Measurements from ENCODE around the gene SFXN2.
"Not testable (repeated sequence)": the region's sequence is repeated elsewhere in the genome, so short reads cannot be mapped to it uniquely, and the experiment has no call there.

Gene SFXN2

DNA sequence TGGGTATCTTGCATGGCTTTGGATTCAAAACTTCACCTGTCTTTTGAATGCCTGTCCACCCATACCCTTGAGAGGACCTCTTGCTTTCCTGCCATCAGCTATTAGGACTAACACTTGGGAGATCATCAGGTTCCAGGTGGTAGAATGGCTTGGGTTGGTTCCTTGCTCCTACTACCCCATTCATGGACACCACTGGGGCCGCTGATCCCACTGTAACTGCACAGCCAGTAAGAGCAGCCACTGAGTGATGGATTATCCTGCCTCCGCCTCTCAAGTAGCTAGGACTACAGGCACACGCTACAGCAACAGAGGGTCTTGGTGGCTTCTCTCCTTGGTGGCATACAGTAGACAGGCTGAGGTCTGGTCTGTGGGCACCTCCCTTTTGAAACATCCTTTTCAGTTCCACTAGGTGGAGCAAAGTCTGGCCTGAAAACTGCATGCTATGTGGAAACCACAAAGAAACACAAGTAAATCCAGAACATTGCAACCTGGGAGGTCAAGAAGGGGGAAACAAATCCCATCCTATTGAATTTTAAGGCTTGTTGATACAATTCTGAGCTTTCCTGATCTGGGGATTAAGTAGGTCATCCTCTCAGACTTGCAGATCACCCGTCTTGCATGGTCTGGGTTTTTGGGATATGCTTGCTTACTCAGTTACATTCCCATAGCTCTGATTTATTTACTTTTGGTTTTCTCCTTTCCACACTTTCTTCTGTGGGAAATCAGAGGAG lies 38.7 kb downstream of the SFXN2 start:
- DNase-seq (ENCODE audit: low read depth, low spot score) = no peak

DNA sequence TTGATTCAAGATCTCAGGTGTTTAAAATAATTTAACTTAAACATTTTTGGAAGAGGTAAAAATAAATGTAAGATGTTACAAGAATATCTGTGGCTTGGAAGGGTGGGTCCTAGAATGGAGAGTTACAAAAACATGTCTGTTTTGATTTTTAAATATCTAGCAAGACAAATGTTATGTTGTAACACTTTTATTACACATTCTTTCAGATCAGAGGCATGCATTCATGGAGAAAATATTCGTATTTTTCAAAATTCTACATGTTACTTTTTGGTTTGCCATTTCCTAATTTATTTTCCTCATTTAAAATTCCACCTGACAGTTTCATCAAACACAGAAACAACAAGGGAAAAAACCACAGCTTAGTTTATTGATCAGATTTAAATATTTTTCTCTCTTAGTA lies 39.3 kb downstream of the SFXN2 start:
- DNase-seq (ENCODE audit: low read depth, low spot score) = no peak

DNA sequence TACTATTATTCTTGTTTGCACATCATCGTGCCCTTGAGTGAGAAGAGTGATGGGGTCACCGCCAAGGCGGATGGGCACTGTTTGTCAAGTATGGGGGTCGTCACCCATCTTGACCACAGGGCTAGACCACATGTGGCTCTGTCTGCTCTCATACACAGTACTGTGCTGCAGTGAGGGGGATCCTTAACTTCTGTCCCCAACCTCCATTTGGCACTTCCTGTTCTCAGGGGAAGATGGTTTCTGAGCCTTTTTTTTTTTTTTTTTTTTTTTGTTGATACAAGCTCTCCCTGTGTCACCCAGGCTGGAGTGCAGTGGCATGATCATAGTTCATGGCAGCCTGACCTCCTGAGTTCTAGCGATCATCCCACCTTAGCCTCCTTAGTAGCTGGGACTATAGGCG lies 42.9 kb downstream of the SFXN2 start:
- DNase-seq (ENCODE audit: low read depth, low spot score) = no peak

DNA sequence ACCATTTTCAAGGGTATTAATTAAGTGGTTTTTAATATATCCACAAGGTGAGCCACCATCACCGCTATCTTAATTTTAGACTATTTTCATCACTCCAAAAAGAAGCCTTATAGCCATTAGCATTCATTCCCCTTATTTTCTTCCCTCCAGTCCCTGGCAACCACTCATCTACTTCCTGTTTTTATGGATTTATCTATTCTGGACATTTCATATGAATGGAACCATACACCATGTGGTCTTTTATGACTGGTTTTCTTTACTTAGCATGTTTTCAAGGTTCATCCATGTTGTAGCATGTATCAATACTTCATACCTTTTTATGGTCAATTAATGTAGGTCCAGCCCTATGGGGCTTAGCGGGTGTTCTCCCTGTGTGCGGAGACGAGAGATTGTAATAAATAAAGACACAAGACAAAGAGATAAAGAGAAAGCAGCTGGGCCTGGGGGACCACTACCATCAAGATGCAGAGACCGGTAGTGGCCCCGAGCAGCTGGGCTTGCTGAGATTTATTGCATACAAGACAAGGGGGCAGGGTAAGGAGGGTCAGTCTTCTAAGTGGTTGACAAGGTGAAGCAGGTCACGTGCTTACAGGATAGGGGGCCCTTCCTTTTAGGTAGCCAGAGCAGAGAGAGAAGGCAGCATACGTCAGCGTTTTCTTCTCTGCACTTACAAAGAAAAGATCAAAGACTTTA lies 44.0 kb downstream of the SFXN2 start:
- DNase-seq (ENCODE audit: low read depth, low spot score) = no peak

DNA sequence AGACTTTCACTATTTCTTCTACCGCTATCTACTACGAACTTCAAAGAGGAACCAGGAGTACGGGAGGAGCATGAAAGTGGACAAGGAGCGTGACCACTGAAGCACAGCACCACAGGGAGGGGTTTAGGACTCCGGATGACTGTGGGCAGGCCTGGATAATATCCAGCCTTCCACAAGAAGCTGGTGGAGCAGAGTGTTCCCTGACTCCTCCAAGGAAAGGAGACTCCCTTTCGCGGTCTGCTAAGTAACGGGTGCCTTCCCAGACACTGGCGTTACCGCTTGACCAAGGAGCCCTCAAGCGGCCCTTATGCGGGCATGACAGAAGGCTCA lies 44.5 kb downstream of the SFXN2 start:
- DNase-seq (ENCODE audit: low read depth, low spot score) = not testable (repeated sequence)

DNA sequence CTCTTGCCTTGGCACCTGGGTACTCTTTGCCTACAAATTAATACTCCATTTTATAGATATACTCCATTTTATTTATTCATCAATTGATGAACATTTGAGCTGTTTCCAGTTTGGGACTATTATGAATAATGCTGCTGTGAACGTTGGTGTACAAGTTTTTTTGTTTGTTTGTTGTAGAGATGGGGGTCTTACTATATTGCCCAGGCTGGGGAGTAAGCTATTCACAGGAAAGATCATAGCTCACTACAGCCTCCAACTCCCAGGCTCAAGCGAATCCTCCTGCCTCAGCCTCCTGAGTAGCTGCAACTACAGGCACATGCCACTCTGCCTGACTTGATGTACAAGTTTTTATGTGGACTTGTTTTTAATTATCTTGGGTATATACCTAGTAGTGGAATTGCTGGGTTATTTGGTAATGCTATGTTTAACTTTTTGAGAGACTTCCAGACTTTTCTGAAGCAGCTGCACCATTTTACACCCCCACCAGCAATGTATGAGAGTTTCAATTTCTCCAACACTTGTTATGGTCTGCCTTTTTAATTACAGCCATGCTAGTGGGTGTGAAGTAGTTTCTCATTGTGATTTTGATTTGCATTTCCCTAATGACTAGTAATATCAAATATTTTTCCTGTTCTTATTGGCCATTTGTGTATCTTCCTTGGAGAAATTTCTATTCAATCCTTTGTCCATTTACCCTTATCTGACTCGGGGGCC lies 45.2 kb downstream of the SFXN2 start:
- DNase-seq (ENCODE audit: low read depth, low spot score) = no peak

DNA sequence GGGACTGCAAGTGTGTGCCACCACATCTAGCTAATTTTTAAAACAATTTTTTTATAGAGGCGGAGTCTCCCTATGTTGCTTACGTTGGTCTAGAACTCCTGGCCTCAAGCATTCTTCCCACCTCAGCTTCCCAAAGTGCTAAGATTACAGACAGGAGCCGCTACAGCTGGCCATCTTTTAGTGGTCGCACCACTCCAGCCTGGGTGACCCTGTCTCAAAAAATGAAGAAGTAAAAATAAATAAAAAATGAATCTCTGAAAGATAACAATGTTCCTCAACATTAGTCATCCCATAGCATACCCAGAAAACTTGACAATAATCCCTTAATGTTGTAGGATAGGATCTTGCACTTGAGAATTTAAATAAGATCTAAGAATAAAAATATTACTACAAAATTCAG lies 47.5 kb downstream of the SFXN2 start:
- no peak for DNase-seq (ENCODE audit: low read depth, low spot score)

DNA sequence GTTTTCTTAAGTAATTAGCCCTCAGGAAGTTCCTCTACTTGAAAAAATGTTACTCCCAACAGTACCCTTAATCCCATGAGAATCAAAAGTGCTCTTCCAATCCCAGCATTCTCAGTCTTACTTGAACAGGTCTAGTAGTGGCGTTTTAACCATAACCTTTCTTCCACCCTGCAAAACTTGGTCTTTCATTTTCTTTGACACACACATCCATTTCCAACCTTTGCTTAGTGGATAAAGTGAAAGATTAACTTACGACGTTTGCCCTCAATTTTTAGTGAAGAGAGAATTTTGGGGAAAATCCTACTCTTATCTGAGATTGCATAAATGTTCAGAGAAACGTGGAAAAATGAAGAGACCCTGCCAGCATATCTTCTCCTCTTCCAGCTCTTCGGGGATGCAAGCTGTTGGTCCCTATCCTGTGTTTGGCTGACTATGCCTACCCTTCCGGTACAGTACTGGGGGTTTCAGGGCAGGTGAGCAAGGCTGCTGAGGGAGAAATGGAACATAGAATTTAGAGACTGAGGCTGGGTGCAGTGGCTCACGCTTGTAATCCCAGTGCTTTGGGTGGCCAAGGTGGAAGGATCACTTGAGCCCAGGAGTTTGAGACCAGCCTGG lies 48.1 kb downstream of the SFXN2 start:
- no peak for DNase-seq (ENCODE audit: low read depth, low spot score)

DNA sequence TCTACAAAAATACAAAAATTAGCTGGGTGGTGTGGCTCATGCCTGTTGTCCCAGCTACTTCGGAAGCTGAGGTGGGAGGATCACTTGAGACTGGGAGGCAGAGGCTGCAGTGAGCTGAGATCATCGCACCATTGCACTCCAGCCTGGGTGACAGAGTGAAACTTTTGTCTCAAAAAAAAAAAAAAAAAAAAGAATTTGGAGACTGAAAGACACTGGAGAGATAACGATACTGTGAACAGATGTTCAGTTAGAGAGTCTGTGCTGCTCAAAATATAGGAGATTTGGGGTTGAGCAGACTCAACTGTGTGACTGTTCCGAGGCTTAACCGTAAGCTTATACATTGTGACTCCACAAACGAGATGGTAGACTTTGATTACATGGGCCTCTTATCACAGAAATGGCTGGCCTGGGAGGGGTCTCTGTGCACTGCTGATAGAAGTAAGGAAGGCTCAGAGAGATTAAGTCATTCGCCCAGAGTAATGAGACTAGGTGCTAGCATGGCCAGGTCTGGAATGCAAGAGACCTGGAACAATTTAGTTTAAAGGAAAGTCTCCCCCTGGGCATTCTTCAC lies 48.7 kb downstream of the SFXN2 start:
- DNase-seq (ENCODE audit: low read depth, low spot score) = no peak

DNA sequence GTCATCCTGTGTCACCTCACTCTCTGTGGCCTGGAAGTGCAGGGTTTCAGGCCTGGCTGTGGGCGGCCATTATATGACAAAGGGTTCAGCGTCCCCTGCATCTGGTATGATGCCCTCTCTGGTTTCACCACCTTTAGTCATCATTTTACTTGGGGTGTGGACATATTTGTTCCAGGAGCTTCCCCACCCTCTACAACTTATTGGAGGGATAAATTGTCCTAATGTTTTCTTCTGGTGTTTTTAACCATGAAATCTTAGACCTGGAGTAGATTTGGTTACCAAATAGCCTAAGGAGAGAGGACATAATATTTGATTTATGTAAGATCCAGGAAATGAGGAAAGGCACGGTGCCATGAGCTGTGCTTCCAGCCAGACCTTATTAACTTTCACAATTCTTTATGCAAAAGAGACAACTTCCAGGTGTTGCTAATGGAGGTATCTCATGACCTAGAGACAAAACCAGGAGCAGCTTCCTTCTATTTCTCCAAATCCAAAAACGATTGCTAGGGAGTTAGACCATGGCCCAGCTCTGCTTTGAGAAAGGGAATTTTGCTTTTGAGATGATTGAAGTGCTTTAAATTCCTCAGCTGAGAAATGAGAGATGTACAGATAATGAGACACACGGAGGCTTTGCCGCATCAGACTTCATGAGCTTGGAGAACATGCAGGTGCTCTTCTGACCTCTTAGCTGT lies 50.2 kb downstream of the SFXN2 start:
- no peak for DNase-seq (ENCODE audit: low read depth, low spot score)

DNA sequence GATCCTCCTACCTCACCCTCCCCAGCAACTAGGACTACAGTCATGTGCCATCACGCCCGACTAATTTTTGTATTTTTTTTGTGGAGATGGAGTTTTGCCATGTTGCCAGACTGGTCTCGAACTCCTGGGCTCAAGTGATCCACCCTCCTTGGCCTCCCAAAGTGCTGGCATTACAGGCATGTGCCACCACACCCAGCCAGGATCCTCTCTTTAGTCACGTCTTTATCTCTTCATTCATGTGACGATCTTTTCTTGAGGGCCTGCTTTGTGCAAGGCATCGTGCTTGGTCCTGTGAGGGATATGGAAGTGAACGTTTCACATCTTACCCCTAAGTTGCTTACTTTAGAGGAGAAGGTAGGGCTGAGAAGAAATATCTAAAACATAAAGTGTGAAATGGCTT lies 50.9 kb downstream of the SFXN2 start:
- DNase-seq (ENCODE audit: low read depth, low spot score) = no peak

DNA sequence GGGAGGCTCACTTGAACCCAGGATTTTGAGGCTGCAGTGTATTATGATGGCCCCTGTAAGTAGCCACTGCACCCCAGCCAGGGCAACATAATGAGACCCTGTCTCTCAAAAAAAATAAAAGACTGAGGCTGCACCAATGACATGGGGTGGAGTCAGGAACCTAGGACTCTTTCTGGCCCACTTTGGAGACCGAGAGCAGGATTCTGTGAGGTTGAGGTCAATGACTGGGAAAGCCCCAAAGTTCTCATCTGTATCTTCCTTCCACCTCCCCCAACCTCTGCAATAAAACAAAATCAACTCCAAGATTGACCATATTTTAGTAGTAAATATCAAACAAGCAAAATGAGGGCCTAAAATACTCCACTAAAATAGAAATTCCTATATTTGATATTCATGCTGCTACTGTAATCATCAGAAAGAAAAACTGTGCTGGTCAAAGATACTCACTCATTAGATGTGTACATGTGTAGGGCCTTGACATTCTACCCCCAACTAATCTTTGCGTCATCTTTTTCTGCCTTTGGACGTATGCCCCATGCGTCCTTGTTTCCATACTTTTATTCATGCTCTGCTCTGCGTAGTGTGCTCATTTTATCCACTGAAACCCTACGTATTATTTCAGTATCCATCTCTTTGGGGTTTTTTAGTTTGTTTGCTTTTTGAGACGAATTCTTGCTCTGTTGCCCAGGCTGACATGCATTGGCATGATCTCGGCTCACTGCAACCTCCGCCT lies 53.2 kb downstream of the SFXN2 start:
- no peak for DNase-seq (ENCODE audit: low read depth, low spot score)

DNA sequence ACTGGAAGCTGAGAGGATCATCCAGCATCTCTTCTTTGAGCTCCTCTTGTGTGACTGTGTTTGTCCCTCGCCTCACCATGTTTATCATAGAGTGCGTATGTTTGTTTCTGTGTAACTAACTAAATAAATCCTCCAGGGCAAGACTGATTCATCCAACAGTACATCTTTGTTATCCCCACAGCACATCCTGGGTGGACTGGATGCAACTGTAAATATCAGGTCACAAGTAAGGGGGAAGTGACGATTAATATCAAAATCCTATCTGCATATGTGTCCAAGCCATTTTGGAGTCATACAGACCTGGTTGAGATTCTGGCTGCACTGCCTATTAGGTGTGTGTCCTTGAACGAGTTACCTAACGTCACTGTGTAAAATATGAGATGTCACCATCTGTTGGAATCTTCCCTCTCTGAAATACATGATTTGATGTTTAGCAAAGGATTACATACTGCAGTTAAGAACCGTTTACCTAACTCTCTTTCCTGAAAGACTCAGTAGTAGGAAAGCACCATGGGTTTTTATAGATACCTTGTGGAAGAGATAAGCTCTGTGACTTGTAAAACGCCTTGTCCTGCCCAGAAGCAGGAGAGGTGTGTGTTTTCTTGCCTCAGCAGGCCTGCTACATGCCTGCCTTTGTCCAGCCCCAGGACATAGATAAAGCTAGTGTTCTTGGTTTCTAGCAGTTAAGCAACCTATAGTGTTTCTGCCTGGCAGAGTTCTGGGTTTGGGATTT lies 55.1 kb downstream of the SFXN2 start:
- no peak for DNase-seq (ENCODE audit: low read depth, low spot score)

DNA sequence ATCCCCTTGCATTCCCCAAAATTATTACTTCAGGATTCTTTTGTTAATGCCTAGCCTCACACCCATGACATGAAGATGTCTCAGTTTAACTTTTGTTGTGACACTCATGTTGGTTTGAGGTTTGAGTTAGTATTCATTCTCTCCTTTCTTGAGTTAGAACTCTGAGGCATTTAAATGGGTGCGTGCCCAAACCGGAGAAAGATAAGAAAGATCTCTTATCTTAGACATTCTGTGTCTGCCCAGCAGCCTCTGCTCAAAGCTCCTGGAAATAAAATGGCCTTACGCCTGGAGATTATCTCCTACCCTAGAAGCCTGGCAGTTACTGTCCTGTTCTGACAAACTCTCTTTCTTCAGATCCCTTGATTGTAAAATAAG lies 55.7 kb downstream of the SFXN2 start:
- no peak for DNase-seq (ENCODE audit: low read depth, low spot score)

DNA sequence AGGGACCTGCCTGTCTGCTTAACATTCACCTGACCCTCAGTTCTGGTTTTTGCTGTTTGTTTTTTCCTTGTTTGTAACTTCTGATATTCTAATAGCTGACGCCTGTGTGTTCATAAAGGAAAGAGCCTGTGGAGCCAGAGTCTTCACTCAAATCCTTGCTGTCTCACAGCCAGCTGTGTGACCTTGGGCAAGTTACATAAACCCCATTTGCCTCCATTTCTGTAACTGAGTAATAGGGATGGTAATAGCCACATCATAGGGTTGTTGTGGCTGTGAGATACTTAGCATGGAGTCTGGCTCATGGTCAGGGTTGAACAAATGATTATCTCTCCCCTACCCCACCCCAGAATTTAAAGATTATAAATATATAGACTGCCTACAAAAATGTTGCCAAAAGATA lies 56.4 kb downstream of the SFXN2 start:
- DNase-seq (ENCODE audit: low read depth, low spot score) = no peak

DNA sequence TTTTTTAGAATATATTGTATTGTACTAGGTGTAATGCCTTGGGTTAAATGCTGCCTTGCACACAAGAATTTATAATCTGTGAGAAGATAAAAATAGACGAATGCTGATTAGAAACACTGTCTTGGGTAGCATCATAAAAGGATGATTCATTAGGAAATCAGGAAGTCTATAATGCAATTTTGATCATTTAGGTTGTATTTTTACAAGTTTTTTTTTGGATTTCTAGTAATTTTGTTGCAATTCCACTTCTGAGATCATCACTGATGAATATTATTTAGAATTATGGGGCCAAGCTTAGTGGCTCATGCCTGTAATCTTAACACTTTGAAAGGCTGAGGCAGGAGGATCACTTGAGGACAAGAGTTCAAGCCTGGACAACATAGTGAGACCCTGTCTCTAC lies 58.9 kb downstream of the SFXN2 start:
- no peak for DNase-seq (ENCODE audit: low read depth, low spot score)

DNA sequence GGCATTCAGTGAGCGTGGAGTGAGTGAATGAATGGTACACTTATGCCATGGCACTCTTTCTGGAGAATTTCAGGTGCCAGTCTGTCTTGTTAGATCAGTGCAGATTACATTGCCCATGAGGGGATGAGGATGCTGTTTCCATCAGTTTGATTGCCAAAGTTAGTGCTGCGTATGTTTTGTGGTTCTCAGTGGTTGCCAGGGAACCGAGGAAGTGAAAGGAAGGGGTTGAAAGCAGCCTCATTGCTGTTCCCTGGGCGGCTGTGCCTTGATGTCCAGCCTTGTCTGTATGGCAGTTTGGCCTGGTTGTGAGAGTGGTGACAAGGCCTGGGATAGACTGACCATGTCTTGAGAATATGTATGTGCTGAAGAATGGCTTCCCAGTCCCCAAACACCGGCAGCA lies 59.5 kb downstream of the SFXN2 start:
- no peak for DNase-seq (ENCODE audit: low read depth, low spot score)

DNA sequence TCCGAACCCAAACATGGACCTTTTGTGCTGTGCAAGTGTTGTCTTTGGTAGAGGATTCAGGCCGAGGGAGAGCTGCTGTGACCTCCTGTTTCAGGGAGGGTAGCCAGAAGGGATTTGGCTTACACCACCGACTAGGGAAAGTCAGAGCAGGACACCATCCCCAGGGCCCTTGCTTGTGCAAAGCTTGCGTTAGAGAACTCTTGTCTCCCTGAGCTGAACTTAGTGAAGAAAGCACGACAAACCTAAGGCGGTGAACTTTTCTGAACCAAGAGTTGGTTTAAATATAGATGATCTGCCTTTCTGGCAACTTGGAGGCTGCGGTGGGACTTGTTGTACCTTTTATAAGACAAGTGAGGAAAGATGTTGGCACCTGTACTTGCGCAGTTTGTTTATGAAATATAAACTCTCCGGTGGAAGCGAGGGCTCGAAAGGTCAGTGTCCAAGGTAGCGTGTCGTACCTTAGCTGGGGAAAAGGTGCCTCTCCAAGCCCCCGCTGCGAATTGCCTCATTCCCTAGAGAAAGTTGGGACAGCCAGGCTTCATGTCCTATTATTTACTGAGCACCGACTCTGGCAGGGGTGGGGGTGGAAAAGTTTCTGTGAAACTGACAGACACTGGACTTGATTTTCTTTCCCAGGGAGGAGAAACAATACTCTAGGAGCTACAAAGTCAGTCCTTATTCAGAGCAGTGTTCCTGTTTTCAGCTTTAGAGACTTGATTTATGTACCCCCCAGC lies 60.9 kb downstream of the SFXN2 start:
- no peak for DNase-seq (ENCODE audit: low read depth, low spot score)

DNA sequence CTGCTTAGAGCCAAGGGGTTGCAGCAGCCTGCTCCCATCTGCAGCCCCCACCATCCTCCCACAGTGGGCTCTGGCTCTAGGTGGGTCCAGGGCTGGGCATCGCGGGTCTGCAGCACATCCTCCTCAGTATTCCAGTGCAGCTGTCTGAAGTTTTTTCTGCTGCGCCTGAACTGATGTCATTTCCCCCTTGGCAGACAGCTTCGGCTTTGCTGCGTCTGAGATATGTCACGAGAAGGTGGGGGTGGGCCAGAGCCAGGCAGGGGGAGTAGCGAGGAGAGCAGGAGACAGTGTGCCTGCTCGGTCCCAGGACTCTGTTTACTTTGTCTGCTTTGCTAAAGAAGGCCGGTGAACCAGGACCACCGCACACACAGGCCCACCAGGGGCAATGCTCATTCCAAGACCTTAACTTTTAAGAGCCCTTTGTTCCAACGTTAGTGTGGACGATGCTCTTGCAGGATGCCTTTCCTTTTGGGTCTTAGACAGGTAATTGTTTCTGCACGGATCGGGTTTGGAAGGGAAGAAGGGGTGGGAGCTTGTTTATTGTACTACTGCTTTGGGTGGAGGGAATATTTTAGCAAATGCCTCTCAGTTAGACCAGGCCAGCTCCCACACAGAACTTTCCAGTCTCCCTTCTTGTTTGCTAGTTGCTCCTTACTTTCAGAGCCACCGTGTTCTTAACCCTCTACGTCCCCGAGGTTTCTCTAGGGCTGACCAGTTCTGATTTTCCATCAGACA lies 61.7 kb downstream of the SFXN2 start:
- DNase-seq (ENCODE audit: low read depth, low spot score) = no peak

Data from activated CD4-positive, CD25-positive, alpha-beta regulatory T cell treated with anti-CD3 and anti-CD28 coated beads, Interleukin-2, amount 50 U/mL, for 16 hours (primary cell).